OCI-LY3 (cell line): ENCODE data around the gene MOSPD2.
A peak's percentile ranks its signal among the peaks of the same experiment; 100 is the strongest.

Experiments
- H2AFZ ChIP-seq: fragments of 200-600, 300-600 bp; shearing (Covaris generic); 2 replicates; pipeline ENCODE4 v1.6.0; 2014; ENCODE audit warnings: antibody characterized with exemption, low read depth, low read length
- H3K27ac ChIP-seq: fragments of 200-600, 300-600 bp; sonication (generic); 2 replicates; pipeline ENCODE4 v1.5.1; 2014; ENCODE audit warnings: mild to moderate bottlenecking, low read length, moderate library complexity, mixed read lengths
- H3K27me3 ChIP-seq: fragments of 200-600, 300-600 bp; sonication (generic); 2 replicates; pipeline ENCODE4 v1.6.1; 2014; ENCODE audit warnings: low read depth, low read length, mixed read lengths
- H3K36me3 ChIP-seq: fragments of 200-600, 300-600 bp; sonication (generic); replicated peaks from 2 replicates; pipeline ENCODE3; 2014; ENCODE audit warnings: low read depth, low read length, mixed read lengths
- H3K4me1 ChIP-seq: fragments of 300-600, 200-600 bp; sonication (generic); 2 replicates; pipeline ENCODE4 v1.6.1; 2014; ENCODE audit warnings: low read length, mixed read lengths
- H3K4me2 ChIP-seq: fragments of 200-600, 300-600 bp; sonication (generic); 2 replicates; pipeline ENCODE4 v1.6.1; 2014; ENCODE audit warnings: low read length, mixed read lengths
- H3K4me3 ChIP-seq: fragments of 300-600, 200-600 bp; sonication (generic); 2 replicates; pipeline ENCODE4 v1.5.1; 2014; ENCODE audit warnings: antibody characterized with exemption, mild to moderate bottlenecking, low read length, moderate library complexity
- H3K79me2 ChIP-seq: fragments of 300-600, 200-600 bp; shearing (Covaris generic); 2 replicates; pipeline ENCODE4 v1.6.1; 2014; ENCODE audit warnings: mild to moderate bottlenecking, low read length, mixed read lengths
- H3K9ac ChIP-seq: fragments of 300-600, 200-600 bp; shearing (Covaris generic); 2 replicates; pipeline ENCODE4 v1.6.0; 2014; ENCODE audit warnings: mild to moderate bottlenecking, low read length, moderate library complexity
- H3K9me3 ChIP-seq: fragments of 200-600, 300-600 bp; shearing (Covaris generic); 2 replicates; pipeline ENCODE4 v1.6.1; 2014; ENCODE audit warnings: low read length, mixed read lengths; ENCODE audit not compliant: insufficient read depth
- H4K20me1 ChIP-seq: fragments of 200-600, 300-600 bp; sonication (generic); 2 replicates; pipeline ENCODE4 v1.6.1; 2016; ENCODE audit warnings: low read length, mixed read lengths; ENCODE audit not compliant: insufficient read depth
- EZH2phosphoT487 ChIP-seq: fragments of 200-600 bp; shearing (Covaris generic); IDR thresholded peaks from 2 replicates; pipeline ENCODE4 v1.6.1; 2018; ENCODE audit warnings: antibody characterized with exemption, mixed run types, low read depth
- TF ChIP-seq, protein P1 (sequence below): fragments of 200-600, 300-600 bp; sonication (generic); IDR thresholded peaks from 2 replicates; pipeline ENCODE4 v1.5.1; 2014; ENCODE audit warnings: antibody characterized with exemption, low read length, low read depth

MOSPD2 gene

DNA sequence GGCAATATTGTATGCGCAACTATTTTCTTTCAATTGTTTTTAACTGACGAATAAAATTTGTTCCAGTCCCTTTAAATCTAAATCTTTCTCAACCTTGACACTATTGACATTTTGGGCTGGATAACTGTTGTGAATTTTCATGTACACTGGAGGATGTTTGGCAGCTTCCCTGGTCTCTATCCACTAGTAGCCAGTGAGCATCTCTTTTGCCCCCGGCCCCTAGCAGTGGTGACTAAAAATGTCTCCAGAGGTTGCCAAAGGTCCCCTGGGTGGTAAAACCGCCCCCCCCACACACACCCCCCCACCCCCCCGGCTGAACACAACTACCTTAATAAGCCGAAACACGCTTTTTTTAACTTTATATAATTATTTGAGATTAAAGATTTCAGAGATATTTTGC is 866 bp upstream of the MOSPD2 start:
- TF ChIP-seq EZH2phosphoT487, result no peak
- TF ChIP-seq, protein P1, sequence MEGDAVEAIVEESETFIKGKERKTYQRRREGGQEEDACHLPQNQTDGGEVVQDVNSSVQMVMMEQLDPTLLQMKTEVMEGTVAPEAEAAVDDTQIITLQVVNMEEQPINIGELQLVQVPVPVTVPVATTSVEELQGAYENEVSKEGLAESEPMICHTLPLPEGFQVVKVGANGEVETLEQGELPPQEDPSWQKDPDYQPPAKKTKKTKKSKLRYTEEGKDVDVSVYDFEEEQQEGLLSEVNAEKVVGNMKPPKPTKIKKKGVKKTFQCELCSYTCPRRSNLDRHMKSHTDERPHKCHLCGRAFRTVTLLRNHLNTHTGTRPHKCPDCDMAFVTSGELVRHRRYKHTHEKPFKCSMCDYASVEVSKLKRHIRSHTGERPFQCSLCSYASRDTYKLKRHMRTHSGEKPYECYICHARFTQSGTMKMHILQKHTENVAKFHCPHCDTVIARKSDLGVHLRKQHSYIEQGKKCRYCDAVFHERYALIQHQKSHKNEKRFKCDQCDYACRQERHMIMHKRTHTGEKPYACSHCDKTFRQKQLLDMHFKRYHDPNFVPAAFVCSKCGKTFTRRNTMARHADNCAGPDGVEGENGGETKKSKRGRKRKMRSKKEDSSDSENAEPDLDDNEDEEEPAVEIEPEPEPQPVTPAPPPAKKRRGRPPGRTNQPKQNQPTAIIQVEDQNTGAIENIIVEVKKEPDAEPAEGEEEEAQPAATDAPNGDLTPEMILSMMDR, result no peak
- H3K36me3 ChIP-seq, result peaks cover 14% of the 10 kb centered on the region
- peak overlapping the region; percentile 49 for H3K27ac ChIP-seq
- 0 out of 2 replicates have a peak, but pooled peaks cover 5% of the 10 kb centered on the region for H4K20me1 ChIP-seq
- peaks cover 67% of the 10 kb centered on the region for H3K79me2 ChIP-seq
- no peaks in the 10 kb centered on the region for H3K27me3 ChIP-seq
- H2AFZ ChIP-seq, result no peak overlapping the region
- peak overlapping the region; percentile 77 for H3K4me2 ChIP-seq
- no peaks in the 10 kb centered on the region for H3K9me3 ChIP-seq
- peak overlapping the region; percentile 83 for H3K9ac ChIP-seq
- peaks cover 16% of the 10 kb centered on the region for H3K4me1 ChIP-seq
- H3K4me3 ChIP-seq, result peak overlapping the region; percentile 89

DNA sequence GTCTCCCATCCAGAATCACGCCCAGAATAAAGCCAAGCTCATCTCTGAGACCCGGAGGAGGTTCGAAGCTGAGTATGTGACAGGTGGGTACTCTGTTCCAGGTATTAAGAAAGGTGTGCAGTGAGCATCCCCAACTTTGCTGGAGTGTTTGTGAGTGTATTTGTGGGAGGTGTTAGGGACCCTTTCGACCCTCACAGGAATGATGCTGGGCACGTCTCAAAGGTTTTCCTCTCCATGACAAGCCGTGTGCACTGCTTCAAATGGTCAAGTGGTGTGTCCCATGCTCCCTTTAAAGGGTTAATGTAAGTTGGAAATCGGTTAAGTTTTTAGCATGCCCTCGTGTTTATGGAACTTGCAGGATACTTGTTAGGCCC is 442 bp downstream of the MOSPD2 start:
- Histone ChIP-seq H3K4me2 (peak overlapping the region; percentile 95), H3K4me3 (peak overlapping the region; percentile 89), H4K20me1 (0 out of 2 replicates have a peak, but pooled peaks cover 5% of the 10 kb centered on the region), H3K9ac (peak overlapping the region; percentile 90), H2AFZ (peak overlapping the region; percentile 85), H3K27ac (peak overlapping the region; percentile 54), H3K4me1 (peaks cover 16% of the 10 kb centered on the region), H3K79me2 (peaks cover 54% of the 10 kb centered on the region), H3K36me3 (peaks cover 6% of the 10 kb centered on the region), H3K27me3 (no peaks in the 10 kb centered on the region), H3K9me3 (no peaks in the 10 kb centered on the region)
- TF ChIP-seq, protein P1, result no peak

DNA sequence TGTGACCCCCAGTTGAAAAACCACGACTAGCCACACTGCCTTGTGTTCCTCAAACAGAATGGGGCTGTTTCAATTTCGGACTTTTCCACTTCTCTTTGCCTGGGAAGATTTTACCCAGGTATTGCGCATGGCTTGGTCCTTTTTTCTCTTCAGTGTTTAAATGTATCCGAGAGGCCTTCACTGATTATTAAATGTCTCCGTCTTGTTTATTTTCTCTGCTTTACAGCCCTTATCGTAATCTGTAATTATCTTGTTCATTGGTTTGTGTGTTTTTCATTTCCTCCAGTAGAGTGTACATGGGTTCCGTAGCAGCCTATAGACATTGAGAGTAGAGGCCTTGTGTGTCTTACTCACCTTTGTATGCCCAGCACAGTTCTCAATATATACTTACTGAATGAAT is 2.4 kb downstream of the MOSPD2 start:
- no peaks in the 10 kb centered on the region for H3K27me3 ChIP-seq
- H3K79me2 ChIP-seq, result peaks cover 34% of the 10 kb centered on the region
- H3K4me1 ChIP-seq, result peaks cover 16% of the 10 kb centered on the region
- no peak overlapping the region for H3K27ac ChIP-seq
- TF ChIP-seq, protein P1, result no peak
- TF ChIP-seq EZH2phosphoT487, result no peak
- no peak overlapping the region for H3K4me3 ChIP-seq
- H3K9ac ChIP-seq, result no peak overlapping the region
- H2AFZ ChIP-seq, result no peak overlapping the region
- H3K4me2 ChIP-seq, result no peak overlapping the region
- no peaks in the 10 kb centered on the region for H4K20me1 ChIP-seq
- peaks cover 3% of the 10 kb centered on the region for H3K36me3 ChIP-seq
- no peaks in the 10 kb centered on the region for H3K9me3 ChIP-seq

DNA sequence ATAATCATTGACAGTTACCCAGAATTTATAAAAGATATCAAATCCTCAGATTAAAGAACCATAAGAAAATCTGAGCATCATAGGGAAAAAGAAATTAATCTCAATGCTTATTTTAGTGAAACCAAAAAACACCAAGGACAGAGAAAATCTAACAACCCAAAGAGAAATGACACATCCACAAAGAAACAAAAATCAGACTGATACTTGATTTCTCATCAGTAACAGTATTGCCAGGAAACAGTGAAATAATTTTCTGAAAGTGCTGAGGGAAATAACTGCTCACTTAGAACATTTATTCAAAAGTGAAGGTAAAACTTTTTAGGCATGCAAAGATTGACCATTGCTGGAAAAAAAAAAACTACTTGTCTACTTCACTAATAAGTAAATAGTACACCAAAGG is 10.6 kb downstream of the MOSPD2 start:
- no peaks in the 10 kb centered on the region for H3K27me3 ChIP-seq
- TF ChIP-seq, protein P1, result no peak
- no peak for TF ChIP-seq EZH2phosphoT487

More for the DNA sequence above, 10.6 kb downstream of the MOSPD2 start:
- no peak overlapping the region for H3K27ac ChIP-seq
- no peaks in the 10 kb centered on the region for H3K4me1 ChIP-seq
- no peaks in the 10 kb centered on the region for H3K9me3 ChIP-seq
- no peak overlapping the region for H2AFZ ChIP-seq
- no peak overlapping the region for H3K4me3 ChIP-seq
- H4K20me1 ChIP-seq, result no peaks in the 10 kb centered on the region
- no peaks in the 10 kb centered on the region for H3K36me3 ChIP-seq
- H3K9ac ChIP-seq, result no peak overlapping the region
- H3K4me2 ChIP-seq, result no peak overlapping the region
- H3K79me2 ChIP-seq, result no peaks in the 10 kb centered on the region
